ENCODE measurements around the gene CFAP57. TPM values are rescaled to one million over a fixed set of nuclear protein-coding genes. Genes with fewer than 3 reads are reported as not detected.

Gene CFAP57
- total and polyA plus RNA-seq, 9 of the 15 experiments (the other 6 are each of a cell fraction or from before 2014, with no cell fraction given), result 0.04 to 0.22 (median 0.07) TPM; not detected in 3

- TF ChIP-seq ZNF217 (CRISPR knock-in tag; IDR thresholded peaks at IDR 0.05), result no peak
- TF ChIP-seq E2F3 (CRISPR knock-in tag; IDR thresholded peaks at IDR 0.05), result no peak
- no peak for TF ChIP-seq MNT (conservative IDR thresholded peaks at IDR 0.05)
- no peak for TF ChIP-seq RBM22 (IDR thresholded peaks at IDR 0.05; ENCODE audit: low read depth, low read length, poor library complexity, severe bottlenecking)
- TF ChIP-seq PTRF (tag; IDR thresholded peaks at IDR 0.05), result no peak
- no peak for TF ChIP-seq FIP1L1 (IDR thresholded peaks at IDR 0.05; ENCODE audit: low read depth, low read length, poor library complexity, severe bottlenecking)
- TF ChIP-seq HES1 (IDR thresholded peaks at IDR 0.05; ENCODE audit: low read depth), result no peak
- TF ChIP-seq LCOR (CRISPR knock-in tag; IDR thresholded peaks at IDR 0.05), result no peak
- no peak for TF ChIP-seq E2F8 (IDR thresholded peaks at IDR 0.05; ENCODE audit: low read depth, partially characterized antibody)
- no peak for TF ChIP-seq HOXB6 (CRISPR knock-in tag; IDR thresholded peaks at IDR 0.05; ENCODE audit: borderline replicate concordance)
- TF ChIP-seq CTBP1 (IDR thresholded peaks at IDR 0.05; ENCODE audit: borderline replicate concordance), result peak; percentile 65; the same call in 1 of the 2 replicates
- TF ChIP-seq MTA1 (IDR thresholded peaks at IDR 0.05; ENCODE audit: borderline replicate concordance), result no peak
- no peak; a peak in 1 of 4 replicates for TF ChIP-seq TRIM24 (IDR thresholded peaks at IDR 0.05)
- no peak for TF ChIP-seq ZSCAN32 (CRISPR knock-in tag; IDR thresholded peaks at IDR 0.05)
- 0 out of 2 replicates have a peak, but pooled peaks have one; percentile 37 for TF ChIP-seq TAF7 (tag; IDR thresholded peaks at IDR 0.05)
- TF ChIP-seq ZFP91 (CRISPR knock-in tag; IDR thresholded peaks at IDR 0.05), result no peak
- no peak for TF ChIP-seq MCM3 (IDR thresholded peaks at IDR 0.05)
- TF ChIP-seq NFRKB (IDR thresholded peaks at IDR 0.05; ENCODE audit: low read depth), result peak; percentile 36; the same call in 1 of the 2 replicates
- TF ChIP-seq DIDO1 (tag; IDR thresholded peaks at IDR 0.05; ENCODE audit: low read depth), result no peak
- no peak for TF ChIP-seq JUNB (CRISPR knock-in tag; conservative IDR thresholded peaks at IDR 0.05)
These were observed 102.1 kb downstream of the CFAP57 start (continued) for GRCh38 chr1:43274125-43274803.

Measured in K562 (cell line).